IPS-NIHi11 (cell line): ENCODE data around the gene MATN4.

ENCODE experiments used
- DNase-seq: peaks from one replicate; pipeline ENCODE4 v3.0.0; 2012; ENCODE audit warnings: mixed read lengths, low spot score

MATN4 gene

GRCh38 chr20:45248609-45249008 lies 59.5 kb downstream of the MATN4 start:
- DNase-seq = no peak

- DNase-seq = no peak
These were observed 60.2 kb downstream of the MATN4 start for GRCh38 chr20:45247865-45248264.

GRCh38 chr20:45246109-45246508 lies 62.0 kb downstream of the MATN4 start:
- DNase-seq = no peak
